Activated CD4-positive, alpha-beta T cell treated with anti-CD3 and anti-CD28 coated beads, Interleukin-2, amount 50 U/mL, for 16 hours (primary cell): ENCODE results near the gene CTAGE1.
"Not testable (repeated sequence)": the region's sequence is repeated elsewhere in the genome, so short reads cannot be mapped to it uniquely, and the experiment has no call there.

Experiments
- DNase-seq: peaks from one replicate; pipeline ENCODE4 v3.0.0-alpha.2; 2020

The CTAGE1 gene, protein sequence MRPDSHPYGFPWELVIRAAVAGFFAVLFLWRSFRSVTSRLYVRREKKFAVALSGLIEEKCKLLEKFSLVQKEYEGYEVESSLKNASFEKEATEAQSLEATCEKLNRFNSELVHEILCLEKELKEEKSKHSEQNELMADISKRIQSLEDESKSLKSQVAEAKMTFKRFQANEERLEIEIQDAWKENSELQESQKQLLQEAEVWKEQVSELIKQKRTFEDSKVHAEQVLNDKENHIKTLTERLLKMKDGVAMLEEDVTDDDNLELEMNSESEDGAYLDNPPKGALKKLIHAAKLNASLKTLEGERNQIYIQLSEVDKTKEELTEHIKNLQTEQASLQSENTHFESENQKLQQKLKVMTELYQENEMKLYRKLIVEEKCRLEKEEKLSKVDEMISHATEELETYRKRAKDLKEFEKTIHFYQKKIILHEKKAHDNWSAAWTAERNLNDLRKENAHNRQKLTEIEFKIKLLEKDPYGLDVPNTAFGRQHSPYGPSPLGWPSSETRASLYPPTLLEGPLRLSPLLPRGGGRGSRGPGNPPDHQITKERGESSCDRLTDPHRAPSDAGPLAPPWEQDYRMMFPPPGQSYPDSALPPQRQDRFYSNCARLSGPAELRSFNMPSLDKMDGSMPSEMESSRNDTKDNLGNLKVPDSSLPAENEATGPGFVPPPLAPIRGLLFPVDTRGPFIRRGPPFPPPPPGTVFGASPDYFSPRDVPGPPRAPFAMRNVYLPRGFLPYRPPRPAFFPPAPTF

DNA sequence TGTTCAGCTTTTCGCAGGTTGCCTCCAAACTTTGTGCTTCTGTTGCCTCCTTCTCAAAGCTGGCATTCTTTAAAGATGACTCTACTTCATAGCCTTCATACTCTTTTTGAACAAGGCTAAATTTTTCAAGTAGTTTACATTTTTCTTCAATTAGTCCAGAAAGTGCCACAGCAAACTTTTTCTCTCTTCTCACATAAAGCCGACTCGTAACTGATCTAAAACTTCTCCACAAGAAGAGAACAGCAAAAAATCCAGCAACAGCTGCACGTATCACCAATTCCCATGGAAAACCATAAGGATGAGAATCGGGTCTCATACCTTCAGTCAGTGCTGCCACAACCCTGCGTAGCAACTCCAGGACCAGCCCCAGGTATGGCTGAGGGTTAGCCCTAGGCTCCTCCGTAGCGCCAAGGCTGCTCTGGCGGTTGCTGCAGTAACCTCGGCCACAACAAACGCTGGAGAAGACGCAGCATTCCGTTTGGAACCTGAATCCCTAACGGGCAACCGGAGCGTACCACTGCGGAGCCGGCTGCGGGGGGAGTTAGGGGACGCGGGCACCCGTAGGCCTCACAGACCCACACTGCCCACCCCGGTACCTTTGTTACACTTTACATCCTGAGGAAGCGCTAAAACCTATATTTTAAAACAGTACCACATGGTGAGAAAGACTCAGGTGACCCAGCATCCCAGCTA lies at the start of gene CTAGE1:
Gene CTAGE1, minus strand, starts transcription at position 420 of the 693 bp plus-strand sequence. Its CDS starts 104 bp downstream, at position 316.
- DNase-seq = no peak

DNA sequence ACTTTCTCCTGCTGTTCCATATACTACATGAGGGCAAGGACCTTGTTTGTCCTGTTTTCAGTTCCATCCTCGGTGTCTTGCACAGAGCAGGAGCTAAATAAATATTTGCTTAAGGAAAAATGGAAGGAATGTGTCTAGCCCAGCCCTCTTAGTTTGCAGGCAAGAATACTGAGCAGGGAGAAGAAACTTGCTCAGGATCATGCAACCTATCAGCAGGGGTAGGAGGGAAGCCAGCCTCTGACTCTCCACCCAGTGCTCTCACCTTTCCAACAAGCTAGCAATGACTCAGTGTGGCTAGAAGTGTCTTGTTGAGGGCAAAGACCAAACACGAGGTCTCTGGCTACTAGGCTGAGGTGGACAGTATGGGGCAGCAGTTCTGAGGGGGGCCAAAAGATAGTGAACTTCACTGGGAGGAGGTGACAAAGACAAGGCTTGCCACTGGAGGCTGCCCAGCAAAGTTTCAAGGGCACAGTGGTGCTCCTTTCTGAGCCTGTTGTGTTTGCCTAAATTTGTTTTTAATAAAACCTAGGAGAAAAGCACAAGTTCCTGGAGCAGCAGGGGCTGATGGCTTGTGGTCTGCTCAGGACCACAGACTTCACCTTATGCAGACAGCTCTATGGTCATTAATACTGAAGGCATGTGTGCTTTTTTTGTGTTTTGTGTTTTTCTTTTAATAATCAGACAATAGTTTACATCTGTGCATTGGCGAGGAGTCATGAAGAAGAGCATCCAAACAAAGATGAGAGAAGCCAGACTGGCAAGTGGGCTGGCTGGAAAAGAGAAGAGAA lies 49.1 kb upstream of the CTAGE1 start:
- no peak for DNase-seq

DNA sequence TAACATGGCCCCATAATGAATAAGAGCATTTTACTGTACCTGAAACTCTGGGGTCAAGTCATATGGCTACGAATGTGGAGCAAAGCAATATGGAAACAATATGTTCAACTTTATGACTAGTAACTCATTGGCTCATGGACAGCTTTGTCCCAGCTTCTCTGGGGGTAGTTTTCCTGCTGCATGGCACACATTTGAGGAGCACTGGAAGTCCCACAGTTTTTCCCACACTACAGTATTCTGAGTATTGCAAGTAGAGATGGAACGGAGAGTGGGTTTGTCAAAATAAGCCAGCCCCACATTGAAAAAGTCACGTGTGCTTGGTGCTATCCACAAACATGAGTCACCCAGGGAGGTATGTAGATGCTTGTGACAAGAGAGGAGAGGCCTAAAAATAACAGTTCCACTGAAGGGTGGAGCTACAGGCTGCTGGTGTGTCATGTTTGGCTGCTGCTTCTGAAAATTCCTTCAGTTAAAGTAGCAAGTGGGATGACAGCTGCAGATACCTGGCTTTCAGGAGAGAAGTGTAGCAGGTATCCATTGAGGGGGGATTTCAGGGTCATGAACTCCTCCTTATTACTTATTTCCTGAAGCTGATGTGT lies 48.2 kb upstream of the CTAGE1 start:
- DNase-seq = no peak

DNA sequence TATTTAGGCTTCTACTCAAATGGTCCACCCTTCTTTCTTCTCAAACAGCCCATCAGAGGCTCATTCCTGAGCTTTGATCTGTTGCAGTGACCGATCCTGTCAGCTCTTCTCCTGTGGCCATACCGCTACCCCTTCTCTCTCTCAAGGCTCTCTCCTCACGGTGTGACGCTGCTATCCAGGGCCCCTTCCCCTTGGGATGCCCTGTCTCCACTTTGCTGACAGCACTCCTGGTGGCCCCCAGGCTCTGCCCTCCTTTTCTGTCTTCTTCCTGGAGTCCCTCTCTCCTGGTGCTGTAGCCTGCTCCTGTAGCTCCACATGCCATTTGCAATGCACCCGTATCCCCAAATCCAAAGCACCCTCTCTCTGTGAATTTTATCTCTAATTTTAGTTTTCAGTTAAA lies 45.4 kb upstream of the CTAGE1 start:
- DNase-seq = no peak

DNA sequence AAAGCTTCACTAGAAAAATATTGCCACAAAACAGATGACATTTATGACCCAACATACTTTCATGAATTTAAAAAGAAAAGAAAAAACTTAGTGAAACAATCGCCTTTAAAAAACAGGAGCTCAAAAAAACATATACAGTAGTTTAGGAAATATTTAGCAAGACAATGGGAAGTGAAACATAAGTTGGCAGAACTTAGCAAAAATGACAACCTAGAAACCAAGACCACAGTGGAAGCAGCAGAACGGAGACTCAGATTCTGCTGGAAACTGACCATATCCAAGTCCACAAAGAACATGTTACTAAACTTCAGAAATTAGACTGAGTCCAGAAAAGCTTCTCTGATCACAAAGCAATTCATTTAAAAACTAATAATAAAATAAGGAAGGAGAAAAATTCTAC lies 41.8 kb upstream of the CTAGE1 start:
- no peak for DNase-seq

DNA sequence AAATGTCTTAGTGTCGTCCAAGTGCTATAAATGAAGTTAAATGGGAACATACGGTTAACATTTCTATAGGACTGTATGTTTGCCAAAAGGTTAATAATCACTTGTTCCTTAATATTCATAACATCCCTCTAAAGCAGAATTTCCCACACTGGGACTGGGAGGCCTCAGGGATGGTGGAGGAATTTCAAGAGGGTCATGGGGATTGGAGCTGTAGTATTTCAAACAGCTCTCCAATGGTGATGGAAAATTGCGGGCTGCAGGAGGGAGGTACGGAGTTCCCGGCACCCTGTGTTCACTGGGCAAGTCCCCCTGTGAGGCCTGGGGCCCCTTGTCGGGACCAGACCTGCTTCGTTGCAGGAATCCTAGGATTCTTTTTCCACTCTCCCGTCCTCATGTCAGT lies 39.8 kb upstream of the CTAGE1 start:
- DNase-seq = no peak

DNA sequence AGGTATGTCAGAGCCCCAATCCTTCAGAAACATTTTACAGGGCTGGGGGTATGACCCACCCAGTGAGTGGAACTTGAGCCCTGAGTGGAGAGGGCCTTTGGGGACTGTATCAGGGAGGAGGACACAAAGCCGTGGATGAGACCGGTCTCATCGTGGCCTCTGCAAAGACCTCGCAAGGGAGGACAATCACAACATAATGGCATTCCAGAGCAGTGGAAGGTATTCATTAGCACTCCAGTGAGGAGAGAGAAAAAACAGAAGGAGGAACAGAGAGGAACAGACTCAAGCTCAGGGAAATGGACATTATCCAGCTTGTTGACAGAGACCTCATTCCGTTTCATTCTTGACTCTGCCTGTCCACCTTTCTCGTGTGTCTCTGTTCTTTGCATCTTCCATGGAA lies 38.8 kb upstream of the CTAGE1 start:
- DNase-seq = no peak

DNA sequence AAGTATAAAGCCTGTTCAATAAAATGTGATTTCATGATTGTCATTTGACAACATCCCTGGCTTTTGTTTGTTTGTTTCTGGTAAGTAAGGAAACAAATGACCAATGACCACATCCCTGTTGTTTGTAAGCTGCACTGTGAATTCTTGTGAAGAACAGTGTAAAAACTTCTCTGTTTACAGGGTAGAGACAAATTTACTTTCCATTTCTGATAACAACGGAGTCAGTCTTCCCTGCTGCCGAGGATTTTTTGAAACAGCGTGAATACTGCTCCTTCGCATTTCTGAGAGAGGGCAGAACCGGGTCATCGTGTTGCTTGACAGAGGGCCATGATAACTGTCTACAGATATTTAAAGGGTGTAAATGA lies 38.4 kb upstream of the CTAGE1 start:
- DNase-seq = no peak

DNA sequence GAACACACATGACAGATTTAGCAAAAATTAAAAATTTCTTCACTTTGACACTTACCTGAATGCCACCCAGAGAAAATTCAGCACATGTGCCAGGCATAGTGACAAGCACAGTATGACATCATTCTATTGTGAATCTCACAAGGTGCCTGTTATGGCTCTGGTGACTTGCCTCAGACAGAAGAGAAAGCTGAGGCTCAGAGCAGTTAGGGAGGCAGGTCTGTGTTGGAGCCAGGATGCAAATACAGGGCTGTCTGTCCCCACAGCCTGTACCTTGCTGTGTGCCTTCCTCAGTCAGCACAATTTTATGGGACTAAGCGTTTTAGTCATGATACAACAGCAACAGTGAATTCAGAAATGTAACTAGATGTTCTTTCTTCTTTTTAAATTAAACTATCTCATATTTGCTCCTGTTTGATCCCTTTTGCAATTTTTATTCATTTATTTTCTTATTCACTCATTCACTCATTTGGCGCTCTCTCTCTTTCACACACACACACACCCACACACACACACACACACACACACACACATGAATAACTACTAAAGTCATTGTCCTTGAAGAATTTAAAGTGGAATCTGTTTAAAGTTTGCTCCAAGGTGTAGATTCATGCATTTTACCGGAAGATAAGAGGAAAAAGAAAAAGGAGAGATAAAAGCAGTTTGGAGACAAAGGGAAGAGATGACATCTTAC lies 37.9 kb upstream of the CTAGE1 start:
- DNase-seq = no peak

DNA sequence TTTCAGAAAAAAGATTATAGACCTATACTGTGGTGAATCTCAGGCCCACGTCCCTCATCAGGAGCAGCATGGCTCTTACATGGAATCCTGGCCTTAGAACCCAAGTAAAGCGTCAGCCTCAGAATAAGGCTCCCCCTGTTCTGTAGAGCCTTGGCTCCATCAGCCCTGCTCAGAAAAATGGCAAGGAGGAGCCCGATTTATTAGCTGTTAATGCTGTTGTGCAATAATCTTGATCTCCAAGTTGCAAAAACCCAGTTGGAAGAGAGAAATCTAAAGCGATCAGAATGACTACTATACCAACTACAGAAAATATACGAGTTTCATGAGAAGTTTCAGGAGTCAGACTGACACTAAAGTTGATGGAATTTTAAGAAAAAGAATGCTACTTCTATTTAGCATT lies 35.6 kb upstream of the CTAGE1 start:
- no peak for DNase-seq

DNA sequence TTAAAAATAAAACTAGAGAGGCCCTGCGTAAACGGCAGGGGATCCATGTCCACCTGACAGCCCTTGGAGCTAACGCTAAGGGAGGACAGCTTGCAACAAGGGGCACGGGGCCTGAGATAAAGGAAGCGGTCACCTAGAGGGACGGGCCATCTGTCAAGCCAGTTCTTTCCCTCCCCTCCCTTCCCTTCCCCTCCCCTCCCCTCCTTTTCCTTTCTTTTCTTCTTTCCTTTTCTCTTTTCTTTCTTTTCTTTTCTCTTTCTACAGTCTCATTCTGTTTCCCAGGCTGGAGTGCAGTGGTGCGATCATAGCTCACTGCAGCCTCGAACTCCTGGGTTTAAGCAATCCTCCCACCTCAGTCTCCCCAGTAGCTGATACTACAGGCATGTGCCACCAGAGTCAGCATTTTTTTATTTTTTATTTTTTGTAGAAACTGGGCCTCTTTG lies 34.5 kb upstream of the CTAGE1 start:
- DNase-seq = no peak

DNA sequence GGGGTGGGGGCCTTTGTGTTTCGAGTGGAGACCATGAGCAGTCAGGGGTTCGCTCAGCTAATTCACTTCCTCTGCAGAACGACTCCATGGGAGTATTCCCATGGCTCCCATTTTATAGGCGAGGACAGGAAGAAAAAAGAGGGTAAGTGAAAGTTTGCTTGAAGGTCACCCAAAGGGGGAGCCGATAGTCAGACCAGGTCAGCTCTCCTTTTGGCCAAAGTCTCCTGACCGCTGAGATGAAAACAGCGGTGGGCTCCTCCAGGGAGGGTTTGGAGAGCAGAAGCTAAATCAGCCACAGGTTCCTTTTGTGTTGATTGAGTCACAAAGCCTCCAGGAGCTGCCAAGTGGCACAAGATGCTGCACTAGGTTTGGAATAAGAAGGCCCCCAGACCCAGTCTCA lies 34.1 kb upstream of the CTAGE1 start:
- DNase-seq = no peak

DNA sequence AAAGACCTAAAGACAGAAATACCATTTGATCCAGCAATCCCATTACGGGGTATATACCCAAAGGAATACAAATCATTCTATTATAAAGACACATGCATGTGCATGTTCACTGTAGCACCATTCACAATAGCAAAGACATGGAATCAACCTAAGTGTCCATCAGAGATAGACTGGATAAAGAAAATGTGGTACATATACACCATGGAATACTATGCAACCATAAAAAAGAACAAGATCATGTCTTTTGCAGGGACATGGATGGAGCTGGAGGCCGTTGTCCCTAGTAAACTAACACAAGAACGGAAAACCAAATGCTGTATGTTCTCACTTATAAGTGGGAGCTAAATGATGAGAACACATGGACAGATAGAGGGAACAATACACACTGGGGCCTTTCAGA lies 33.1 kb upstream of the CTAGE1 start:
- not testable (repeated sequence) for DNase-seq

DNA sequence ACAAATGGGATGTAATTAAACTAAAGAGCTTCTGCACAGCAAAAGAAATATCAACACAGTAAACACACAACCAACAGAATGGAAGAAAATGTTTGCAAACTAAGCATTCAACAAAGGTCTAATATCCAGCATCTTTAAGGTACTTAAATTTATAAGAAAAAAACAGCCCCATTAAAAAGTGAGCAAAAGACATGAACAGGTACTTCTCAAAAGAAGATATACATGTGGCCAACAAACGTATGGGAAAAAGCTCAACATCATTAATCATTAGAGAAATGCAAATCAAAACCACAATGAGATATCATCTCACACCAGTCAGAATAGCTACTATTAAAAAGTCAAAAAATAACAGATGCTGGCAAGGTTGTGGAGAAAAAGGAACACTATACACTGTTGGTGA lies 32.6 kb upstream of the CTAGE1 start:
- DNase-seq = not testable (repeated sequence)

DNA sequence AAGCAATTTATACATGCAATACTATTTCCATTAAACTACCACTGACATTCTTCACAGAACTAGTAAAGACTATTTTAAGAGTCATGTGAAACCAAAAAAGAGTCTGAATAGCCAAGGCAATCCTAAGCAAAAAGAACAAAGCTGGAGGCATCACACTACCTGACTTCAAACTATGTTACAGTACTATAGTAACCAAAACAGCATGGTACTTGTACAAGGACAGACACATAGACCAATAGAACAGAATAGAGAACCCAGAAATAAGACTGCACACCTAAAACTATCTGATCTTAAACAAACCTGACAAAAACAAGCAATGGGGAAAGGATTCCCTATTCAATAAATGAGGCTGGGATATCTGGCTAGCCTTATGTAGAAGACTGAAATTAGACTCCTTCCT lies 32.0 kb upstream of the CTAGE1 start:
- DNase-seq = not testable (repeated sequence)

DNA sequence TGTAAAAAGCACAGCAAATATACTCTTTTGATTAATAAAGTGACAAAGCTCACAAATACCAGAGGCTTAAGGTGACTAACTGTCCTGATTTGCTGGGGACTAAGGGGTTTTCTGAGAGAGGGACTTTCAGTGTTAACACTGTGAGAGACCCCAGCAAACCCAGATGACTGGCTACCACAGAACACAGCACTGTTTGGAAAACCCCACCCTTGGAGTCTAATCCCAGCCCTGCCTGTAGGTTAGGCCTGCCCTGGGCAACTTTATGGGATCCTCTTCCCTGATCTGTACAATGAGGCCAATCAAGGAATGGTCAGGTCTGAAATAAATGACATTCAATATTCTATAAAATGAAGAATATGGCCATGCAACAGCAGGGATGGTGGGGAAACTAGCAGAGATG lies 30.5 kb upstream of the CTAGE1 start:
- no peak for DNase-seq

DNA sequence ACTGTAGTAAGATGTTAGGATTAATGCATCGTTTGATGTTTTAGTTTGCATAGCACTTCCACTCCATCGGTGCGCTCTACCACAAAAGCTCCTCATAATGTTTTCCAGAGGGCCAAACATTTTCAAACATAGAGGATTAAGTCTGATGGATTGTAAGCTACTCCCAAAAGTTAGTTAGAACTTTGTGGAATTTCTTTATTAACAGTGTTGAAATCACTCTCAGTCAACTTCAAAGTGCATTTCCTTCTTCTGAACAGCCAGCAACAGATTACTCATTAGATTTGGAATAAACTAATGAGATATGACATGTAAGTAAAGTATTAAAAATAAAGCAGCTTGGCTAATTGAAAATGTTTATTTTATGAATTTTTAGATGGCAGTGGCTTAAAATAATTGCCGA lies 30.1 kb upstream of the CTAGE1 start:
- DNase-seq = no peak

DNA sequence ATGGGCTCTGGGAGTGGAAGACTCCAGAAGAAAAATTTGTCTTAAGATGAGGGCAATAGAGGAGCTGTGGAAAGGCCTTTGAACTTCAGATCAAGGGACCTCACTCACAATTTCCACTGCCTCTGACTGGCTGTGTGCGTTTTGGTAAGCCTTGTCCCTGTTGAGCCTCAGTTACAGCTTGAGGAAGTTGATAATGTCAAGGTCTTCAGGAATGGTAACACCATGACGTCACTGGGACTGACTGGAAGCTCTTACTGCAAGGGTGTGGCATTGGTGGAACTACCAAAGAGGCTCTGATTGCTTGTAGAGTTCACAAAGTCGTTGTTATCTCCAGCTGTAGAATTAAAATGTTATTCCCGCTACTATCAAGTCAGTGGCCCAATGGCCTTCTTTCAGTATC lies 29.2 kb upstream of the CTAGE1 start:
- DNase-seq = no peak

DNA sequence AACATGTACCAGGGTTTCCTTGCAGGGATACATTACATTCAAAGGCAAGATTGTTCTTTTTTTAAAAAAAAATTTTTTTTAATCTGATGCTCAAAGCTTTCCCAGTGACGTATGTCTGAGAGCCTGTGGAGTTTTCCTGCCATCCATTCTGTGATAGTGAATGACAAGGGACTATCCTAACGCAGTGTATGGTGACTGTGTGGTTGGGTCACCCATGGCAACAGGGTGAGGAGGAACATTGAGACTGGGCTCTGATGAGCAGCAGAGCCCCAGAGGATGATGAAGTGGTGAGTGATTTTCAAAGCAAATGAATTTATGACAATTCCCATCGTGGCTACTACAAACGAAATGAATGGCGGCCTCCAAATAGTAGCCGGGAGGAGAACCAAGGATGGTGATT lies 28.6 kb upstream of the CTAGE1 start:
- no peak for DNase-seq

DNA sequence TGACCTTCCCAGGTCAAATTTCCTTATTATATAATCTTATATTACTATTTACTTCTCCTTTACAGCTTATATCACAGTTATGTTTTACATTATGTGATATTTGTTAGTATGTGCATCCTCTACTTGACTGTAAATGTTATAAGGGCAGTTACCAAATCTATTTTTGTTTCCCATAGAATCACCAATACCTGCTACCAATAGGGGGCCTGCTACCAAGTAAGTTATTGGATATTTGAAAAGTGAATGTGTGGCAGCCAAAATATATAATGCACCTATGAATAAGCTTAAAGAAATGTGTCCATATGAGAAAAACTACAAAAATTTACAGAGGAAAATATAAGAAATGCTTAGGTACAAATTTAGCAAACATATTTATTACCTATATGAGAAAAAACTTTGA lies 23.9 kb upstream of the CTAGE1 start:
- no peak for DNase-seq

DNA sequence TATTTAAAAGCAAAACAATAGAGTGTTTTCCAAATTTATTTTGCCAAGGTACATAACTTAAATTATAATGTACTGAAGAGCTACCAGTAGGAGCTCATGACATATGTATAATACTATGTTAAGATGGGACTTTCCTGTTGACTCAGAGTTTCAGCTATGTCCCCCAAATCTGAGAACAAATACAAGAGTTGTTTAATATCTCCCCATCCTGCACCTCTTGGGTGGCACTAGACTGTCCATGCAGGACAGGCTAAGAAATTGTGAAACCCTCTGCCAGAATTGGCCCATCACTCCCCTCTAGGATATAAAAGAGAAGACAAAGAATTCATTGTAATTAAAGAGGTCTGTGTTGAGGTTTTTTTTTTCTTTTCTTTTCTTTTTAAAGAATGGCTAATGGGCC lies 21.7 kb upstream of the CTAGE1 start:
- no peak for DNase-seq

DNA sequence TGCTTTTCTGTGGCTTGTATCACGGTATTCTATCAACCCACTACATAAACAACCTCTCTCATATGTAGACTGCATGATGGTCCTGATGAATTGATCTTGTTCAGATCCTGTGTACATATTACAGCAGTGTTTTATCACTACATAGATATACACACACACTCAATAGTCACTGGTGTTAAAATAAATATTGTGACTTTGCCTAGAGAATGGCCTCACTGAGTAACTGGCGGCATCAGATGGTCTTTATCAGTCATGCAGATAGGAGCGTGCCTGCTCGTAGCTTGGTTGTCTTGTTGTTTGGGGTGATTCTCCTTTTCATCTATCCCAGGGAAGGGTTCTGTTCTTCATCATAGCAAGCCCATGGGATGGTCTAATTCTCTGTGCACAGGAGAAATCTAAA lies 18.4 kb upstream of the CTAGE1 start:
- no peak for DNase-seq
